Measurements from ENCODE around the gene TUBG2. TPM values are rescaled to one million over a fixed set of nuclear protein-coding genes. Genes with fewer than 3 reads are reported as not detected.

Gene TUBG2
- total RNA-seq, 1 donor from 2014 or later, result 16.7 TPM

DNA sequence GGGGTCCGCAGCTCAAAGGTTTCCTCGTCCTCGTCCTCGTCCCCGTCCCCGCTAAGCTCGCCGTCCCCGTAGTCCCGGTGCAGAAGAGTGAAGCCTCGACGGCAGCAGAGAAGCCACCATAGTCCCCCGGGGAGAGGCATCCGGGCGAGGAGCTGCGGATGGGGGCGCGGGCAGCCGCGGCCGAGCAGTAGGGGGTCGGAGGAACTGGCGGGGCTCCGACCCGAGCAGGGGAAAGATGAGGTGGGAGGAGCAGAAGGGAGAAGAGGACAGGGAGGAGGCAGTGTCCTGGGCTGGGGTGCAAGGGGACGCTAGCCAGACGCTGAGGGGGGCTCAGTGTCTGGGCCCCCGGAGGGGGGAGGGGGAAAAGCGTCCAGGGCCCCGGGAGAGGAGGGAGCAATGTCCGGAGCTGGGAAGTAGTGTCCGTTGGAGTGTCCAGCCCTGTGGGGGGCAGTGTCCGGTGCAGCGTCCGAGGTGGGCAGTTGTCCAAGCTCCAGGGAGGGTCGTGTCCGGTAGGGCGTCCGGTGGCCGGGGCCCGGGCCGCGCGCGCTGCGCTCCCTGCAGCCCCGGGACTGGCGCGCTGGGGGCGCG is 17.4 kb downstream of the TUBG2 start, which contains the start of gene PLEKHH3:
TSS of gene PLEKHH3 (minus strand) at position 571 of the 588 bp plus-strand sequence. CDS start at position 140, 431 bp downstream.
- DNase-seq (ENCODE audit: low read depth), result no peak

DNA sequence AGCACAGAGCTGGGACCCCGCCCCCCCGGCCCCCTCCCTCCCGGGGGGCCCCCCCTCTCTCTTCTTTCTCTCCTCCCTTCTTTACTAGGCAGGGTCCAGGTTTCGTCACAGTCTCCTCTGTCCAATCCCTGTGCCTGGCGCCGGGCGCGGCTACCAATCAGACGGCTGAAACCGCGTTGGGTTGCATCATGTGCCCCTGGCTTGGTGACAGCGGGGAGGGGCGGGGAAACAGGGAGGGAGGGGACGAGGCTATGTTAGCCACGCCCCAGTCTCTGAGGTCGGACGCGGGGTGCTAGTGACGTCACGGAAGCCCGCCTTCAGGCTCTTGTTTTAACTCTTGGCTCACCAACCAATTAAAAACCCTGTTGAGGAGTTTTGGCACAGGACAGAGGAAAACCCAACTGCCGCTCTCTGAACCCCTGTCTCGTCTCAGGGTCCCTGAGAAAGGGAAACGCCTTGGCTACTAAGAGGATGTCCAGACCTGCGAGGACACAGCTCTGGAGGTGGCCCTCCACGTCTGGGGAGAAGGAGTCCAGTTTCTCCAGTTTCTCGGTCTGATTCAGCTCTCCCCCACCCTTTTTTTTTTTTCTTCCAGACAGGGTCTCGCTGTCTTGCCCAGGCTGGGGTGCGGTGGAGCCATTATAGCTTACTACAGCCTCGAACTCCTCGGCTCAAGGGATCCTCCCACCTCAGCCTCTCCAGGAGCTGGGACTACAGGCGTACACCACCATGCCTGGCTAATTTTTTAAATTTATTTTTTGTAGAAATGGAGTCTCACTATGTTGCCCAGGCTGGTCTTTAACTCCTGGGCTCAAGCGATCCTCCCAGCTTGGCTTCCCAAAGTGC is 18.2 kb downstream of the TUBG2 start:
- DNase-seq (ENCODE audit: low read depth), result peak; percentile 100

DNA sequence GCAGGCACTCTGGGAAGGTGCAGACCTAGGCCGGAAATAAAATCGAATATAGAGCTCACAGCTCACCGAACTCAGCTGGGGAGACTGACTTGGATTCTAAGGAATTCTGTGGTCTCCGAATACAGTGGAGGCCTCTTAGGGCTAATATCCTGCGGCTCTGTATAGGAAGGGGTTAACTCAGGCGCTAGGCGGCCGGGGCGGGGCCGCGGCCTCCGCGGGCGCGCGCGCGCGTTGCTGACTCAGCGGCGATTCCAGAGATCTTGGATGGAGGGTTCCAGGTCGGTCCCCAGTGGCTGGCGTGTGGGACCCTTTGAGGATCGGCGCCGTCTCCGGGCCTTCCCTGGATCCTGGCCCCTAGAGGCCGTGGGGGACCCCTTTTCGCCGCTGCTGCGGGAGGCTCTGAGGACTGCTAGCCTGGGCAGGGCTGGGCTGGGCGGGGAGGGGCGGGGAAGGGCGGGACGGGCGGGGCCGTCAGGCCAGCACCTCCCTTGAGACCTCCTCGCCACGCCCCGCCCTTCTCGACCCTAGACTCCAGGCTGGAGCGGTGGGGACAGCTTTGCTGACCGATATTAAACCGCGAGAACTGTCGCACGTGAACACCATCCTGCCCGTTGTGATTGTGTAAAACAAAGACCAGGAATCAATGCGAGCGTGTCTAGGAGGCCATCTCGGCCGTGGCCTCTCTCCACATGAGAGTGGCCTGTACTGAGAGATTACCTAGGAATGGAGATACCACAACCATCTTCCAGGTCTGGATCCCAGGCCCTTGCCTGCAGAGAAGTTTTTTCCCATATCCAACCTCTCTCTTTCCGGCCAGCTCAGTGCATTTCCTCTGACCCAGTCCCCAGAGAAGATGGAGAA is 19.1 kb downstream of the TUBG2 start:
- peak; percentile 90 for DNase-seq (ENCODE audit: low read depth)

DNA sequence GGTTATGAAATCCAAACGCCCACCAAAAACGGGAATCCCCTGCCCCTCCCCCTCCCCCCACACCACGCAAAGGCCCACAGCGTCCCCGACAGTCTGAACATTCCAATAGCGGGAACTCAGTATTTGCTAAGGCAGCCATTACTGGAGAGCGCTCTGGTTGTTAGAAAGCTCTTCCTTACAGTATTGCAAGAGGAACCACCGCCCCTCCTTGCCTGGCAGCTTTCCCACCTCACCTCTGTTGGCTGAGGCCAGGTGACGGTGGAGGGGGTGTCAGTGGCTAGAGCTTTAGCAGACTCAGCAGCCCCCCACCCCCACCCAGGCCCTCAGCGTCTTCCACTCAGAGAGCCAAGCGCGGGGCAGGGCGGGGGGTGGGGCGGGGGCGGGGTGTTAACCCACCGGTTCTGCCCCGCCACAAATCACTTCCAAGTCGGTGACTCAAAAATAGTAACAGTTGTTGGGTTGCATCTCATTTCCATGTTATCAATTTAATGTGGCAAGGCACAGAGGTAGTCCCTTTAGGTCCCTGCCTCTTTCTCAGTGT is 19.9 kb downstream of the TUBG2 start:
- peak; percentile 36 for DNase-seq (ENCODE audit: low read depth)

DNA sequence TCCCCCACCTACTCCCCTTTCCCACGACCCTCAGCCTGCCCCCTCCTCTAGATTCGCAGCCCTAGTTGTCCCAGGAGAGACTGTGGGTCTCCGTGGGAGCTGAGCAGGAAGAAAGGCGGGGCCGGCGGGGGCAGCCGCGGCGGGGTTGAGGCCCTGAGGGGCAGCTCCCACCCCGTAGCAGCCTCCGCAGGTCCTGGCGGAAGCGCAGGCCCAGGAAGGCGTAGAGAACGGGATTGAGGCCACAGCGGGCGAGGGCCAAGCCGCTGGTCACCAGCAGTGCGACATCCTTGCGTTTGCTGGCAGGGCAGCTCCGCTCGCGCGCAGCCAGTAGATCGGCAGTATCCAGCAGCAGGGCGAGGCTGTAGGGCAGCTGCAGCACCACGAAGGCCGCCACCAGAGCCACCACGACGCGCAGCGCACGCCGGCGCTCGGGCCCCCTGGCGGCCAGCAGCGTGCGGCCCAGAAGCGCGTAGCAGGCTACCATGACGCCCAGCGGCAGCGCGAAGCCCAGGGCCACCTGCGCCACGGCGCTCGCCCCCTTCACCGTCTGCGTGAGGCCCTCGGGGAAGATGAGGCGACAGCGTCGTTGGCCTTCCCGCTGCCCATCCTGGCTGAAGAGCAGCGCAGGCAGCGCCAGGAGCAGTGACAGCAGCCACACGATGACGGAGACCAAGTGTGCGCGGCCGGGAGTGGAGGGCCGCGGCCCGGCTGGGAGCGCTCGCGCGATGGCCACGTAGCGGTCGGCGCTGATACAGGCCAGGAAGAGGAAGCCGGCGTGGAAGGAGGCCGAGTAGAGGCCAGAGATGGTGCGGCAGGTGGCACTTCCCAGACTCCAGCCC is 20.6 kb downstream of the TUBG2 start:
- peak; percentile 81 for DNase-seq (ENCODE audit: low read depth)

DNA sequence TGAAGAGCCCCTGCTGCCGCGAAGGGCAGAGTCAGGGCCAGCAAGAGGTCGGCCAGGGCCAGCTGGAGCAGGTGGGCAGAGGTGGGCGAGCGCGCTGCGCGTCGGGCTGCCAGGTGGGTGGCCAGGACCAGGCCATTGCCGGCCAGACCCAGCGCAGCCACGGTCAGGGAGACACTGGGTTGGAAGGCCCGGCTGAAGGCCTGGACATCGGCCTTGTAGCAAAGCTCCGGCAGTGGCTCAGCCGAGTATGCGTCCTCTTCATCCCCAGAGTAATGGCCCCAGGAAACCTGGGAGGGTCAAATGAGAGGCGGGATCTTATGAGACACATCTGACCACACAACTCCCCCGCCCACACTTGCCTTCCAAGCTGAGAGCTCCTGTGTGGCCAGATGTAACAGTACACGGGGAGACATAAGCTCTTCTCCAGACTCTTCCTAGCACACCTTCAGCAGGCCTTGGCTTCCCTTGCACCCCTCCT is 21.3 kb downstream of the TUBG2 start:
- no peak for DNase-seq (ENCODE audit: low read depth)

DNA sequence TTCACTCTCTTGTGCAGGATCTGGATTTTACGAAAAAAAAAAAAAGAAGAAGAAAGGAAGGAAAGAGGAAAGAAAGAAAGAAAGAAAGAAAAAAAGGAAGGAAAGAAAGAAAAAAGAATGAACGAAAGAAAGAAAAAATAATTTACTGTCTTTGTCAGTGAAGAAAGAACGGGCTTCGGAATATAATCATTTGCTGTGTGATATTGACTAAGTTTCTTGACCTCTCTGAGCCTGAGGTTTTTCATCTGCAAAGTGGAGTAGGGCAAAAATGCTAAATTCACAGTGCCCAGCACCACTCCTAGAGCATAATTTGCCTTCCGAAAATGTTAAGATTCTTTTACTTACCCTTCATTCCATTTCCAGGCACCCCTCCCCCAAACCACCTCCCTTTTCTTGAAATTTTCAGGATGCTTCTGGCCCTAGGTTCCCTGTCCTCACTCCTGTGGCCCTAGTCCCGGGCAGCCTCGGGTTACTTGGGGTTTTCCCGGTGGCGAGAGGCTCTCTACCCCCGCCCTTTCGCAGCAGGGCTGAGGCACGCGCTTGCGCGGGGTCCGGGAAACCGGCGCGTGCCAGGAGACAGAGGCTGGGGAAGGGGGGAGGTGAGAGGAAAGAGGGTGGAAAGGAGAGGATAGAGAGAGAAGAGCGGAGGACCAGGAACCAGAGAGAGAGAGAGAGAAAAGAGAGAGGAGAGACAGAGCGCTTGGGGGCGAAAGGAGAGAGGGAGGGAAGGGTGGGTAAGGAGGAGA is 23.1 kb downstream of the TUBG2 start, which contains the start of gene CNTNAP1:
TSS of gene CNTNAP1 (plus strand) at position 556 of the 746 bp plus-strand sequence. CDS start 299 bp downstream, outside the sequence.
- DNase-seq (ENCODE audit: low read depth), result peak; percentile 67

DNA sequence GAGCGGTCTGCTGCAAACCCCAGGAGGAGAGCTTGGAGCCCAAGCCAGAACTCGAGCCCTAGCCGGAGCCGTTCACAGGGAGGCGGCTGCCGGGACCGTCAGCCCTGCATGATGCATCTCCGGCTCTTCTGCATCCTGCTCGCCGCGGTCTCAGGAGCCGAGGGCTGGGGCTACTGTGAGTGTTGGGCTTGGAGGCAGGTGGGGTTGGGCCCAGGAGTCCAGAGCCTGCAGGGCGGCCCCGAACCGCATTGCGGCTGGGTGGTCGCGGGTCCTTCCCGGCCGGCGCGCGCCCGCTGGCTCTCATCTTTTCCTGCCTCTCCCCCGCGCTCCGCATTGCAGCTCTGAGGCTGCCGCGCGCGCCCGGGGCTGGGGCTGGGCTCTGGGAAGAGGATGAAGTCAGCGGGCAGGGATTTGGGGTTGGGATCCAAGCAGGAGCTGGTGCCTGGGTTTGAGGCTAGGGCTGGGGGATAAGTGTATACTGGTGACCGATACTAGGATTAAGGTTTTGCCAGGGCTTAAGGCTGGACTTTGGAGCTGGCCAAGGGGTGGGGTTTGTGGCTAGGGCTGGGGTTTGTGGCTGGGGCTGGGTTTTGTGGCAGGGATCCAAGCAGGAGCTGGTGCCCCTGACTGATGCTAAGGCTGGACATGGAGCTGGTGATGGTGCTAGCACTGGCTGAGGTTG is 23.8 kb downstream of the TUBG2 start:
- peak; percentile 75 for DNase-seq (ENCODE audit: low read depth)

DNA sequence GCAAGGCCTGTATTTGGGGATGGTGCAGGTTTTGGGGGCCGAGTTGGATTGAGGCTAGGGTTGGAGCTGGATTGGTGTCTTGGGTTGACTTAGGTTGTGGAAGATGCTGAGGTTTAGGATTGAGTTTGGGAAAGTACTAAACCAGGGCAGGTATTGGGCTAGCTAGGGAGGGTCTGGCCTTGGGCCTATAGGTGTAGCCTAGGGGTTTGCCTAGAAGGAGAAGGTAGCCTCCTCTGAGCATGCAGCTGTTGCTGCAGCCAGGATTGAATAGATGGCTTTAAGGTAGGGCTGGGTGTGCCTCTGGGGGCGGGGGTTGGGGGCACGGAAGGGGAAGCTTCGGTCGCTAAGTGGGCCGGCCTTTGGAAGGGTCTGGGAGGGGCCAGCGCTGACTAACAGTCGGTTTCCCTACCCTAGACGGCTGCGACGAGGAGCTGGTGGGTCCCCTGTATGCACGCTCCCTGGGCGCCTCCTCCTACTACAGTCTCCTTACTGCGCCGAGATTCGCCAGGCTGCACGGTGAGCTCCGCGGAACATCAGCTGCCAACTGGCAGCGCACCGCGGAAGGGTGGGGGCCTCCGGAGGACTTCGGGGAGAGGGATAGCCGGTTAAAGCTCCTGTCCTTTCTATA is 24.4 kb downstream of the TUBG2 start:
- DNase-seq (ENCODE audit: low read depth), result no peak

DNA sequence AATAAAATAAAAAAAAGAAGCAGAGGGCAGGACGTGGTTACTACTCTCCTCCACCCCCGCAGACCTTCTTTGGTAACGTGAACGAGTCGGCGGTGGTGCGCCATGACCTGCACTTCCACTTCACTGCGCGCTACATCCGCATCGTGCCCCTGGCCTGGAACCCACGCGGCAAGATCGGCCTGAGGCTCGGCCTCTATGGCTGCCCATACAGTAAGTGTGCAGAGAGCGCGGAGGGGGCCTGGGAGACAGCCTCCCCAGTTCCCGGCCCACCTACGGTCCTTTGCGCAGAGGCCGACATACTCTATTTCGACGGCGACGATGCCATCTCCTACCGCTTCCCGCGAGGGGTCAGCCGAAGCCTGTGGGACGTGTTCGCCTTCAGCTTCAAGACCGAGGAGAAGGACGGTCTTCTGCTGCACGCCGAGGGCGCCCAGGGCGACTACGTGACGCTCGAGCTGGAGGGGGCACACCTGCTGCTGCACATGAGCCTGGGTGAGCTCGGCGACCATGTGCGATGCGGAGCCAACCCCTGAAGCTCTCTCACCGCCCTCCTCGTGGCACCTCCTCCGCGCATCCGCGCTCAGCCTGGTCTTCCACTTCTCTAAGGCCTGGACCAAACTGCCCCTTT is 26.0 kb downstream of the TUBG2 start:
- DNase-seq (ENCODE audit: low read depth), result no peak

DNA sequence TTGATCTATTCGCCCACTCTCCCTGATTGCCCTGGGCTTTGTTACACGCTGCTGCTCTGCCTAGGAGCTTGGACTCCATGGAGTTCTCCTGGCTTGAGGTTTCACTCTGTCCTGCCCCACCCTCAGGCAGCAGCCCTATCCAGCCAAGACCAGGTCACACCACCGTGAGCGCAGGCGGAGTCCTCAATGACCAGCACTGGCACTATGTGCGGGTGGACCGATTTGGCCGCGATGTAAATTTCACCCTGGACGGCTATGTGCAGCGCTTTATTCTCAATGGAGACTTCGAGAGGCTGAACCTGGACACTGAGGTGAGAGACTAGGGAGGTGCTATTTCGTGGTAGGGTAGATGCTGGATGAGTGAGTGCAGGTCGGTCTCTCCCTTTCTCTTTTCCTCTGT is 26.7 kb downstream of the TUBG2 start:
- DNase-seq (ENCODE audit: low read depth), result no peak

DNA sequence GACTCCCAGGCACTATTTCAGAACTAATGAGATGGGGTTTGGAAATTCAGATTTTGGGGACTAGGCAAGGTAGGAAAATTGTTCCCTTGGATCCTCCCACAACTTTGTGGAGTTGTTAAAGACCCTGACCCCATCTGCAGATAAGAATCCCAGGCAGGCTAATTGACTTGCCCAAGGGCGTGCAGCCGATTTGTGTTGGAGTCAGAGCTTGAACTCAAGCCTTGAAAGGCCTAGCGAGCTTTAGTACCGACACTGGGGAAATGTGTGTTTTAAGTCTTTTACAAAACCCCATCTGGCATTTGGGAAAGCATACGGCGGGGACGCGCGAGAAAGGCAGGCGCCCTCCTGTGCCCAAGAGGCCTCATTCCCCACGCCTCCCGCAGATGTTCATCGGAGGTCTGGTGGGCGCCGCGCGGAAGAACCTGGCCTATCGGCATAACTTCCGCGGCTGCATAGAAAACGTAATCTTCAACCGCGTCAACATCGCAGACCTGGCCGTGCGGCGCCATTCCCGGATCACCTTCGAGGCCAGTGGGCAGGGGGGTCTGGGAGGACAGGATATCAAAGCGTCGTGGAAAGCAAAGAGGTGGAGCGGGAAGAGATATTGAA is 27.5 kb downstream of the TUBG2 start:
- no peak for DNase-seq (ENCODE audit: low read depth)

DNA sequence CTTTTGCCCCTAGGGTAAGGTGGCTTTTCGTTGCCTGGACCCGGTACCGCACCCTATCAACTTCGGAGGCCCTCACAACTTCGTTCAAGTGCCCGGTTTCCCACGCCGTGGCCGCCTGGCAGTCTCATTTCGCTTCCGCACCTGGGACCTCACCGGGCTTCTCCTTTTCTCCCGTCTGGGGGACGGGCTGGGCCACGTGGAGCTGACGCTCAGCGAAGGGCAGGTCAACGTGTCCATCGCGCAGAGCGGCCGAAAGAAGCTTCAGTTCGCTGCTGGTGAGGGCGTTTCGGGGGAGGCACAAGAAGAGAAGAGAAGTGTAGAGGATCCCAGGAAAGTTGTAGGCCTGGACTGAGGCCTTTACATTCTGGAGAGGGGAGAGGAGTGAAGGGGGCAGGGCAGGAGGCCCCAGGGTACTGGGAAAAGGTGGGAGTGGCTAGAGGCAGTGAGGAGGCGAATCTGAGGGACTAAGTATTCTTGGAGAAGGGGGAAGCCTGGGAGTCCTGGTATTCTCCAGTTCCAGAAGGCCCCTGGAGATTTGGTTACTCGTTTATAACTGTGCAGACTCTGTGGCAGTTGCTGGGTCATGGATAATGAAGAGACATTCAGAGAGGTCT is 28.7 kb downstream of the TUBG2 start:
- DNase-seq (ENCODE audit: low read depth), result no peak

DNA sequence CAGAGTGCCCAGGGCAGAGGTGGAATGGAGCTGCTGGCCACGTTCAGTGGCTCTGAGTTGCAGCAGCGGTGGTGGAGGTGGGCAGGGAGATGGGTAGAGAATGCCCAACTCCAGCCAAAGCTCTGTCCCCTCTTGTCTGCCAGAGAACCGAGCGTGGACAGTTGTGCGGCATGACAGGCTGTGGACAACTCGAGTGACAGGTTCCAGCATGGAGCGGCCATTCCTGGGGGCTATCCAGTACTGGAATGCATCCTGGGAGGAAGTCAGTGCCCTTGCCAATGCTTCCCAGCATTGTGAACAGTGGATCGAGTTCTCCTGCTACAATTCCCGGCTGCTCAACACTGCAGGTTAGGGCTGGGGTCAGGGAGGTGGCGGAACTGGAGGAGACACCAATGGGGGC is 31.5 kb downstream of the TUBG2 start:
- no peak for DNase-seq (ENCODE audit: low read depth)

DNA sequence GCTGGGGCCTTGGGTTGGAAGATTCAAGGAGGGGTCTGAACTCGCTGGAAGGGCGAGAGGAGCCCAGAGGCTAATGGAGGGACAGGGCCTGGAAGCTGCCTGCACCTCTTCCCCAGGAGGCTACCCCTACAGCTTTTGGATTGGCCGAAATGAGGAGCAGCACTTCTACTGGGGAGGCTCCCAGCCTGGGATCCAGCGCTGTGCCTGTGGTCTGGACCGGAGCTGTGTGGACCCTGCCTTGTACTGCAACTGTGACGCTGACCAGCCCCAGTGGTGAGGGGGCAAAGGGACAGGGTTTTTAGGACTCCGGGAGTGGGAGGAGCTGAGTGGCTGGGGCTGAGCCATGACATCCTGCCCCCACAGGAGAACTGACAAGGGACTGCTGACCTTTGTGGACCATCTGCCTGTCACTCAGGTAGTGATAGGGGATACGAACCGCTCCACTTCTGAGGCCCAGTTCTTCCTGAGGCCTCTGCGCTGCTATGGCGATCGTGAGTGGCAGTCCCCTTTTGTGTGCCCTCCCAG is 32.0 kb downstream of the TUBG2 start:
- DNase-seq (ENCODE audit: low read depth), result no peak

DNA sequence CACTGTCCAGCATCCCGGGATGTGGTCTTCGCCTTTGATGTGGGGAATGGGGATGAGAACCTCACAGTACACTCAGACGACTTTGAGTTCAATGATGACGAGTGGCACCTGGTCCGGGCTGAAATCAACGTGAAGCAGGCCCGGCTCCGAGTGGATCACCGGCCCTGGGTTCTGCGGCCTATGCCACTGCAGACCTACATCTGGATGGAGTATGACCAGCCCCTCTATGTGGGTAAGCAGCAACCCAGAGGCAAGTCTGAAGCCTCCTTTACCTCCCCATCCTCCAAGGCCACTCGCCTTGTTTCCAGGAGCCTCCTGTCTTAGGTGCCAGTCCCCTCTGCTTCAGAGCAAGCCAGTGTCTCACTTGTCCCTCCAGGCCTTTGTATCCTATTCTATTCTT is 33.4 kb downstream of the TUBG2 start:
- no peak for DNase-seq (ENCODE audit: low read depth)

DNA sequence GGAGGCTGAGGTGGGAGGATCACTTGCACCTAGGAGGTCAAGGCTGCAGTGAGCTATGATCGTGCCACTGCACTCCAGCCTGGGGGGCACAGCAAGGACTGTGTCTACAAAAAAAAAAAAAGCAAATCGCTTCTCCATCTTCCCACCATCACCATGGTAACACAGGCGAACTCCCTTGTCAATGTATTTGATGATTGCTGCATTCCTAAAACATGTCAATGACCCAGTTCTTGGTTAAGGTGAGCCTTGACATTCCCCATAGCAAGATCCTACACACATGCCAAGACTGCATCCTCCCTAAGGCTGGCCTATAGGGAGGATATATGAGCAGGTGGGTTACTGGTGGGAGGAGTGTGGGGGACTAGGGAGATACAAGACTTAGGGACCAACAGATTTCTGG is 35.4 kb downstream of the TUBG2 start:
- no peak for DNase-seq (ENCODE audit: low read depth)

All from myocyte (in vitro differentiated cells).